Astrocyte (in vitro differentiated cells and primary cell): ENCODE data around the gene MEGF6. TPM values are rescaled to one million over a fixed set of nuclear protein-coding genes. Genes with fewer than 3 reads are reported as not detected.

Experiments
- DNase-seq: peaks from one replicate; pipeline ENCODE4 v3.0.0-alpha.2; 2010; ENCODE audit warnings: low read depth
- FAIRE-seq: peaks from 2 replicates; lab custom pipeline; 2011; peaks lifted over from hg19 to GRCh38; lab: Jason Lieb, UNC
- H2AFZ ChIP-seq: 2 replicates; pipeline ENCODE4 v1.6.0; 2012; ENCODE audit warnings: low read depth, low read length, inconsistent platforms
- H3K27ac ChIP-seq: 2 replicates; pipeline ENCODE4 v1.5.1; 2011; ENCODE audit warnings: low read depth, low read length, inconsistent platforms
- H3K27me3 ChIP-seq: 2 replicates; pipeline ENCODE4 v1.6.0; 2011; ENCODE audit warnings: low read length, inconsistent platforms; ENCODE audit not compliant: insufficient read depth
- H3K36me3 ChIP-seq: 2 replicates; pipeline ENCODE4 v1.5.1; 2011; ENCODE audit warnings: low read length, inconsistent platforms; ENCODE audit not compliant: insufficient read depth
- H3K4me1 ChIP-seq: 2 replicates; pipeline ENCODE4 v1.5.1; 2011; ENCODE audit warnings: low read length, inconsistent platforms; ENCODE audit not compliant: insufficient read depth
- H3K4me2 ChIP-seq: 2 replicates; pipeline ENCODE4 v1.6.0; 2012; ENCODE audit warnings: low read length, inconsistent platforms
- H3K4me3 ChIP-seq: 2 replicates; pipeline ENCODE4 v1.5.1; 2011; ENCODE audit warnings: low read depth, mild to moderate bottlenecking, low read length, inconsistent platforms; ENCODE audit not compliant: insufficient read depth
- H3K79me2 ChIP-seq: 2 replicates; pipeline ENCODE4 v1.6.0; 2012; ENCODE audit warnings: mild to moderate bottlenecking, low read length, inconsistent platforms; ENCODE audit not compliant: insufficient read depth
- H3K9ac ChIP-seq: 2 replicates; pipeline ENCODE4 v1.6.0; 2012; ENCODE audit warnings: mild to moderate bottlenecking, low read length, inconsistent platforms
- H3K9me3 ChIP-seq: 2 replicates; pipeline ENCODE4 v1.5.1; 2012; ENCODE audit warnings: low read depth, mild to moderate bottlenecking, low read length, inconsistent platforms; ENCODE audit not compliant: insufficient read depth
- H4K20me1 ChIP-seq: 2 replicates; pipeline ENCODE4 v1.6.0; 2012; ENCODE audit warnings: low read length, inconsistent platforms; ENCODE audit not compliant: insufficient read depth
- H3K27ac Mint-ChIP-seq: one replicate; pipeline ENCODE4 v1.8.0; 2021; ENCODE audit warnings: mild to moderate bottlenecking, mixed read lengths; ENCODE audit not compliant: unreplicated experiment
- H3K27me3 Mint-ChIP-seq: one replicate; pipeline ENCODE4 v1.8.0; 2021; ENCODE audit warnings: low read depth, mixed read lengths; ENCODE audit not compliant: unreplicated experiment
- H3K36me3 Mint-ChIP-seq: one replicate; pipeline ENCODE4 v1.8.0; 2021; ENCODE audit warnings: low read depth, mixed read lengths; ENCODE audit not compliant: unreplicated experiment
- H3K4me1 Mint-ChIP-seq: one replicate; pipeline ENCODE4 v1.8.0; 2021; ENCODE audit warnings: low read depth, mixed read lengths; ENCODE audit not compliant: unreplicated experiment
- H3K4me3 Mint-ChIP-seq: one replicate; pipeline ENCODE4 v1.8.0; 2021; ENCODE audit warnings: mild to moderate bottlenecking, moderate library complexity, mixed read lengths; ENCODE audit not compliant: unreplicated experiment
- H3K9me3 Mint-ChIP-seq: one replicate; pipeline ENCODE4 v1.8.0; 2021; ENCODE audit warnings: mild to moderate bottlenecking, mixed read lengths; ENCODE audit not compliant: unreplicated experiment
- EZH2 ChIP-seq: IDR thresholded peaks from 2 replicates; pipeline ENCODE4 v1.6.1; 2012; ENCODE audit warnings: mild to moderate bottlenecking, low read length, inconsistent platforms; ENCODE audit not compliant: insufficient read depth
- total RNA-seq: library from RNA; stranded (reverse); gene quantifications from 2 replicates; pipeline ENCODE4 v1.2.1, GENCODE V29; 2021
- TF ChIP-seq, protein P1 (sequence below): IDR thresholded peaks from 2 replicates; pipeline ENCODE4 v1.5.1; 2011; ENCODE audit warnings: low read depth, mild to moderate bottlenecking, inconsistent platforms, low read length, moderate library complexity; ENCODE audit not compliant: insufficient read depth

MEGF6 gene
- total RNA-seq, 1 donor from 2014 or later: 14.8 TPM

GRCh38 chr1:3530086-3530925, 81.0 kb downstream of the MEGF6 start:
- Histone ChIP-seq H3K4me3 (peak overlapping the region; percentile 58), H3K4me2 (peak overlapping the region; percentile 90), H3K4me1 (peaks cover 11% of the 10 kb centered on the region), H3K27ac (peak overlapping the region; percentile 2), H3K9ac (peak overlapping the region; percentile 74), H3K27me3 (no peaks in the 10 kb centered on the region), H2AFZ (peak overlapping the region; percentile 63), H3K9me3 (no peaks in the 10 kb centered on the region), H3K79me2 (no peaks in the 10 kb centered on the region), H4K20me1 (peaks cover 23% of the 10 kb centered on the region), H3K36me3 (no peaks in the 10 kb centered on the region)
- Mint-ChIP-seq H3K4me1 (peaks cover 2% of the 10 kb centered on the region), H3K36me3 (no peaks in the 10 kb centered on the region), H3K27me3 (peaks cover 30% of the 10 kb centered on the region), H3K9me3 (no peaks in the 10 kb centered on the region), H3K4me3 (peak overlapping the region; percentile 76), H3K27ac (no peak overlapping the region)
- no peak for TF ChIP-seq EZH2
- TF ChIP-seq, protein P1, sequence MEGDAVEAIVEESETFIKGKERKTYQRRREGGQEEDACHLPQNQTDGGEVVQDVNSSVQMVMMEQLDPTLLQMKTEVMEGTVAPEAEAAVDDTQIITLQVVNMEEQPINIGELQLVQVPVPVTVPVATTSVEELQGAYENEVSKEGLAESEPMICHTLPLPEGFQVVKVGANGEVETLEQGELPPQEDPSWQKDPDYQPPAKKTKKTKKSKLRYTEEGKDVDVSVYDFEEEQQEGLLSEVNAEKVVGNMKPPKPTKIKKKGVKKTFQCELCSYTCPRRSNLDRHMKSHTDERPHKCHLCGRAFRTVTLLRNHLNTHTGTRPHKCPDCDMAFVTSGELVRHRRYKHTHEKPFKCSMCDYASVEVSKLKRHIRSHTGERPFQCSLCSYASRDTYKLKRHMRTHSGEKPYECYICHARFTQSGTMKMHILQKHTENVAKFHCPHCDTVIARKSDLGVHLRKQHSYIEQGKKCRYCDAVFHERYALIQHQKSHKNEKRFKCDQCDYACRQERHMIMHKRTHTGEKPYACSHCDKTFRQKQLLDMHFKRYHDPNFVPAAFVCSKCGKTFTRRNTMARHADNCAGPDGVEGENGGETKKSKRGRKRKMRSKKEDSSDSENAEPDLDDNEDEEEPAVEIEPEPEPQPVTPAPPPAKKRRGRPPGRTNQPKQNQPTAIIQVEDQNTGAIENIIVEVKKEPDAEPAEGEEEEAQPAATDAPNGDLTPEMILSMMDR: no peak
- DNase-seq (no peak), FAIRE-seq (no peak)

- Histone ChIP-seq H4K20me1 (peaks cover 24% of the 10 kb centered on the region), H3K36me3 (no peaks in the 10 kb centered on the region), H3K79me2 (no peaks in the 10 kb centered on the region), H3K27me3 (no peaks in the 10 kb centered on the region), H3K4me2 (peak overlapping the region; percentile 90), H3K9me3 (no peaks in the 10 kb centered on the region), H3K4me3 (no peak overlapping the region), H2AFZ (no peak overlapping the region), H3K27ac (no peak overlapping the region), H3K4me1 (peaks cover 11% of the 10 kb centered on the region), H3K9ac (no peak overlapping the region)
- TF ChIP-seq, protein P1: no peak
- TF ChIP-seq EZH2: no peak
- FAIRE-seq (no peak), DNase-seq (no peak)
- H3K27ac Mint-ChIP-seq: no peak overlapping the region
- peaks cover 2% of the 10 kb centered on the region for H3K4me1 Mint-ChIP-seq
- H3K36me3 Mint-ChIP-seq: no peaks in the 10 kb centered on the region
- peaks cover 37% of the 10 kb centered on the region for H3K27me3 Mint-ChIP-seq
- no peaks in the 10 kb centered on the region for H3K9me3 Mint-ChIP-seq
- peak overlapping the region; percentile 40 for H3K4me3 Mint-ChIP-seq
Measured at GRCh38 chr1:3529099-3529729, 82.1 kb downstream of the MEGF6 start.

DNA sequence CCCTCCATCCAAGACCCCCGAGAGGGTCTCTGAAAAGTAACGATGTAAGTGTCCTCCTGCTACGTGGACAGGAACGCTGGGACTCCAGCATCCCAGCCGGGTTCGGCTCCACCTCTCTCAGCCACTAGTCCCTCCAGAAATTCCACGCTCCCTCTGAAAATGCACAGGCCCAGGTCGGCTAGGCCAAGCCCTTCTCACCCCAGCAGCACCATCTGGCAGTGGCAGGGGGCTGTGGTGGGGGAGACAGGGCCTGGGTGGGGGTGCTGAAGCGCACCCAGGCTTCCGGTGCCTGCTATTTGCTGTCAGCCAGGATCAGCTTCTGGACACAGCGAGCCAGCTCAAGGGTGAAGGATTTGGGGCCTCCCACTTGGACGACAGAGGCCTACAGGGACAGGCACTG, 83.5 kb downstream of the MEGF6 start:
- H3K36me3 ChIP-seq: no peaks in the 10 kb centered on the region
- H3K27ac ChIP-seq: no peak overlapping the region
- H3K9me3 Mint-ChIP-seq: no peaks in the 10 kb centered on the region
- H3K4me2 ChIP-seq: no peak overlapping the region
- peaks cover 3% of the 10 kb centered on the region for H3K27me3 ChIP-seq
- no peak overlapping the region for H3K27ac Mint-ChIP-seq
- H3K4me1 Mint-ChIP-seq: peaks cover 2% of the 10 kb centered on the region
- H2AFZ ChIP-seq: no peak overlapping the region
- H3K9me3 ChIP-seq: no peaks in the 10 kb centered on the region
- peaks cover 35% of the 10 kb centered on the region for H3K27me3 Mint-ChIP-seq
- H3K9ac ChIP-seq: no peak overlapping the region
- no peak overlapping the region for H3K4me3 Mint-ChIP-seq
- TF ChIP-seq EZH2: no peak
- TF ChIP-seq, protein P1: no peak
- H3K79me2 ChIP-seq: no peaks in the 10 kb centered on the region
- no peak for FAIRE-seq
- no peaks in the 10 kb centered on the region for H3K36me3 Mint-ChIP-seq
- H3K4me3 ChIP-seq: no peak overlapping the region
- H4K20me1 ChIP-seq: peaks cover 26% of the 10 kb centered on the region
- peaks cover 11% of the 10 kb centered on the region for H3K4me1 ChIP-seq
- no peak for DNase-seq
